Measurements from ENCODE around the gene C15orf62.

C15orf62 gene

GRCh38 chr15:40819048-40819447 lies 49.3 kb downstream of the C15orf62 start:
- TF ChIP-seq FOXP2 (optimal IDR thresholded peaks at IDR 0.05; ENCODE audit: borderline replicate concordance, extremely low read depth, extremely low read length, insufficient read depth) (no peak), SIN3A (IDR thresholded peaks at IDR 0.05; ENCODE audit: borderline replicate concordance, insufficient read depth, low read length) (no peak), POLR2AphosphoS5 (IDR thresholded peaks at IDR 0.05; ENCODE audit: low read depth, low read length) (no peak), TAF1 (IDR thresholded peaks at IDR 0.05; ENCODE audit: borderline replicate concordance, insufficient read depth, low read length) (no peak)
- TF ChIP-seq, protein P1, sequence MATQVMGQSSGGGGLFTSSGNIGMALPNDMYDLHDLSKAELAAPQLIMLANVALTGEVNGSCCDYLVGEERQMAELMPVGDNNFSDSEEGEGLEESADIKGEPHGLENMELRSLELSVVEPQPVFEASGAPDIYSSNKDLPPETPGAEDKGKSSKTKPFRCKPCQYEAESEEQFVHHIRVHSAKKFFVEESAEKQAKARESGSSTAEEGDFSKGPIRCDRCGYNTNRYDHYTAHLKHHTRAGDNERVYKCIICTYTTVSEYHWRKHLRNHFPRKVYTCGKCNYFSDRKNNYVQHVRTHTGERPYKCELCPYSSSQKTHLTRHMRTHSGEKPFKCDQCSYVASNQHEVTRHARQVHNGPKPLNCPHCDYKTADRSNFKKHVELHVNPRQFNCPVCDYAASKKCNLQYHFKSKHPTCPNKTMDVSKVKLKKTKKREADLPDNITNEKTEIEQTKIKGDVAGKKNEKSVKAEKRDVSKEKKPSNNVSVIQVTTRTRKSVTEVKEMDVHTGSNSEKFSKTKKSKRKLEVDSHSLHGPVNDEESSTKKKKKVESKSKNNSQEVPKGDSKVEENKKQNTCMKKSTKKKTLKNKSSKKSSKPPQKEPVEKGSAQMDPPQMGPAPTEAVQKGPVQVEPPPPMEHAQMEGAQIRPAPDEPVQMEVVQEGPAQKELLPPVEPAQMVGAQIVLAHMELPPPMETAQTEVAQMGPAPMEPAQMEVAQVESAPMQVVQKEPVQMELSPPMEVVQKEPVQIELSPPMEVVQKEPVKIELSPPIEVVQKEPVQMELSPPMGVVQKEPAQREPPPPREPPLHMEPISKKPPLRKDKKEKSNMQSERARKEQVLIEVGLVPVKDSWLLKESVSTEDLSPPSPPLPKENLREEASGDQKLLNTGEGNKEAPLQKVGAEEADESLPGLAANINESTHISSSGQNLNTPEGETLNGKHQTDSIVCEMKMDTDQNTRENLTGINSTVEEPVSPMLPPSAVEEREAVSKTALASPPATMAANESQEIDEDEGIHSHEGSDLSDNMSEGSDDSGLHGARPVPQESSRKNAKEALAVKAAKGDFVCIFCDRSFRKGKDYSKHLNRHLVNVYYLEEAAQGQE (IDR thresholded peaks at IDR 0.05; ENCODE audit: insufficient read depth in 1 of 2, low read depth in 2 of 2, low read length in 2 of 2) = no peak

DNA sequence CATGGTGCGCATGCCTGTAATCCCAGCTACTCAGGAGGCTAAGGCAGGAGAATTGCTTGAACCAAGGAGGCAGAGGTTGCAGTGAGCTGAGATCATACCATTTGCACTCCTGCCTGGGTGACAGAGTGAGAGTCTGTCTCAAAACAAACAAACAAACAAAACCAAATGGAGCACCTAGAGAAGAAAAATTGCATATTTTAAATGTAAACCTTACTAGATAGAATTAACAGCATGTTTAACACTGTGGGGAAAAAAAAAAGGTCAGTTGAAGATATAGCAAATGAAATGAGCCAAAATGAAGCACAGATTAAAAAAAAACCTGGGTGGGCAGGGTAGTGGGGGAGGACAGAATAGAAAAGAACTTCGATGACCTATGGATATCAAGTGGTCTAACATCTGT lies 51.4 kb downstream of the C15orf62 start:
- no peak for TF ChIP-seq SIN3A (IDR thresholded peaks at IDR 0.05; ENCODE audit: borderline replicate concordance, insufficient read depth, low read length)
- no peak for TF ChIP-seq POLR2AphosphoS5 (IDR thresholded peaks at IDR 0.05; ENCODE audit: low read depth, low read length)
- no peak for TF ChIP-seq FOXP2 (optimal IDR thresholded peaks at IDR 0.05; ENCODE audit: borderline replicate concordance, extremely low read depth, extremely low read length, insufficient read depth)
- no peak for TF ChIP-seq TAF1 (IDR thresholded peaks at IDR 0.05; ENCODE audit: borderline replicate concordance, insufficient read depth, low read length)
- TF ChIP-seq, protein P1 (IDR thresholded peaks at IDR 0.05; ENCODE audit: insufficient read depth in 1 of 2, low read depth in 2 of 2, low read length in 2 of 2) = no peak

Measured in PFSK-1 (cell line).